Endodermal cell (in vitro differentiated cells): ENCODE results near the gene VPS13D. TPM values are rescaled to one million over a fixed set of nuclear protein-coding genes. Genes with fewer than 3 reads are reported as not detected.

Experiments used
- DNase-seq: peaks from one replicate; pipeline ENCODE4 v3.0.0-alpha.2; 2017
- H3K27ac ChIP-seq: 2 replicates; pipeline ENCODE4 v1.5.1; 2013; ENCODE audit warnings: mild to moderate bottlenecking, low read depth, low read length, moderate library complexity
- H3K27me3 ChIP-seq: 2 replicates; pipeline ENCODE4 v1.6.1; 2013; ENCODE audit warnings: mild to moderate bottlenecking, low read length, moderate library complexity; ENCODE audit not compliant: insufficient read depth, control insufficient read depth, poor library complexity, severe bottlenecking
- H3K36me3 ChIP-seq: 2 replicates; pipeline ENCODE4 v1.7.0; 2013; ENCODE audit warnings: mild to moderate bottlenecking, low read length, moderate library complexity; ENCODE audit not compliant: control insufficient read depth, insufficient read depth
- H3K4me1 ChIP-seq: one replicate; pipeline ENCODE4 v1.7.0; 2013; ENCODE audit warnings: low read length; ENCODE audit not compliant: control insufficient read depth, insufficient read depth
- H3K4me3 ChIP-seq: 2 replicates; pipeline ENCODE4 v1.5.1; 2013; ENCODE audit warnings: mild to moderate bottlenecking, low read length, moderate library complexity
- H3K9ac ChIP-seq: 2 replicates; pipeline ENCODE4 v1.6.1; 2013; ENCODE audit warnings: mild to moderate bottlenecking, low read length, moderate library complexity; ENCODE audit not compliant: poor library complexity, severe bottlenecking; ENCODE audit errors: extremely low read depth
- H3K9me3 ChIP-seq: 2 replicates; pipeline ENCODE4 v1.6.1; 2013; ENCODE audit warnings: mild to moderate bottlenecking, low read length, moderate library complexity; ENCODE audit not compliant: control insufficient read depth
- H3K27ac Mint-ChIP-seq: 2 replicates; pipeline ENCODE4 v1.8.0; 2020; ENCODE audit warnings: mixed read lengths
- H3K27me3 Mint-ChIP-seq: 2 replicates; pipeline ENCODE4 v1.8.0; 2021; ENCODE audit warnings: mild to moderate bottlenecking, mixed read lengths; ENCODE audit not compliant: insufficient read depth
- H3K36me3 Mint-ChIP-seq: 2 replicates; pipeline ENCODE4 v1.8.0; 2020; ENCODE audit warnings: low read depth, mixed read lengths
- H3K4me1 Mint-ChIP-seq: 2 replicates; pipeline ENCODE4 v1.8.0; 2020; ENCODE audit warnings: mixed read lengths
- H3K4me3 Mint-ChIP-seq: 2 replicates; pipeline ENCODE4 v1.8.0; 2020; ENCODE audit warnings: mild to moderate bottlenecking, moderate library complexity, mixed read lengths
- H3K9me3 Mint-ChIP-seq: 2 replicates; pipeline ENCODE4 v1.8.0; 2020; ENCODE audit warnings: mild to moderate bottlenecking, mixed read lengths
- WGBS, 2 experiments: methylation state at CpG; one replicate each; pipeline versions ENCODE4 v1.1.5 to v1.1.7; 2013; ENCODE audit warnings: missing lambda C conversion rate in 2 of 2, mixed read lengths in 1 of 2; ENCODE audit not compliant: insufficient coverage in 1 of 2, insufficient read length in 1 of 2; 5-methylcytosine and 5-hydroxymethylcytosine counted together
- total RNA-seq, 2 donors: library from RNA; stranded (reverse); fragmentation: NEBNext Ultra II Directional in 1 of 2; extraction: Animal tissue kit (Norgen Biotek cat#: 25700) in 1 of 2; gene quantifications; 2 replicates in 1 of 2; 3 replicates in 1 of 2; pipeline ENCODE4 v1.2.1, GENCODE V29; 2021
- TF ChIP-seq, protein P1 (sequence below): fragments of 200-600 bp; sonication (generic); conservative IDR thresholded peaks from 2 replicates; pipeline ENCODE4 v1.5.0; 2021; ENCODE audit warnings: antibody characterized with exemption, mild to moderate bottlenecking

The VPS13D gene
- total RNA-seq, 2 donors from 2014 or later, result 32.5 to 36.7 TPM

DNA sequence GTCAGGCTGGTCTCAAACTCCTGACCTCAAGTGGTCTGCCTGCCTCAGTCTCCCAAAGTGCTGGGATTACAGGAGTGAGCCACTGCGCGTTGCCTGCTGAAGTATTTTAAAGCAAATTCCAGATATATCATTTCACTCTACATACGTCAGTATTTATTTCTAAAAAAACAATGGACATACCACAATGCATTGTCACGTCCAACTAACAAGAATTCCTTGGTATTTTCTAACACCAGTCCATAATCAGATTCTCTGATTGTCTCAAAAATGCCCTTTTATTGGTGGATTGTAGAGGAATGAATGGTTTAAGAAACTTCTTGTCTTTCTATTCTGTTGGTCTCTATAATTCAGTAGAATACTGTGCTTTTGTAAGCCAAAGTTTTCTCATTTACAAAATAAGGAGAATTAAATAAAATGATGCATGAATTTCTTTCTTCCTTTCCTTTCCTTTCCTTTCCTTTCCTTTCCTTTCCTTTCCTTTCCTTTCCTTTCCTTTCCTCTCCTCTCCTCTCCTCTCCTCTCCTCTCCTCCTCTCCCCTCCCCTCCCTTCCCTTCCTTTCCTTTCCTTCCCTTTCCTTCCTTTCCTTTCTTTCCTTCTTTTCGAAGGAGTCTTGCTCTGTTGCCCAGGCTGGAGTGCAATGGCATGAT lies 55.8 kb downstream of the VPS13D start:
- H3K9me3 Mint-ChIP-seq, result no peaks in the 10 kb centered on the region
- H3K4me1 ChIP-seq, result no peaks in the 10 kb centered on the region
- 89 to 97% methylated on average over 4 to 5 of the region's 5 CpGs for WGBS, 2 experiments
- H3K4me3 Mint-ChIP-seq, result no peak overlapping the region
- no peaks in the 10 kb centered on the region for H3K27me3 ChIP-seq
- H3K36me3 Mint-ChIP-seq, result peaks cover 49% of the 10 kb centered on the region
- H3K36me3 ChIP-seq, result peaks cover 49% of the 10 kb centered on the region
- no peaks in the 10 kb centered on the region for H3K27me3 Mint-ChIP-seq
- H3K9me3 ChIP-seq, result no peaks in the 10 kb centered on the region
- peaks cover 8% of the 10 kb centered on the region for H3K4me1 Mint-ChIP-seq
- H3K27ac Mint-ChIP-seq, result no peak overlapping the region
- no peak overlapping the region for H3K27ac ChIP-seq
- TF ChIP-seq, protein P1, sequence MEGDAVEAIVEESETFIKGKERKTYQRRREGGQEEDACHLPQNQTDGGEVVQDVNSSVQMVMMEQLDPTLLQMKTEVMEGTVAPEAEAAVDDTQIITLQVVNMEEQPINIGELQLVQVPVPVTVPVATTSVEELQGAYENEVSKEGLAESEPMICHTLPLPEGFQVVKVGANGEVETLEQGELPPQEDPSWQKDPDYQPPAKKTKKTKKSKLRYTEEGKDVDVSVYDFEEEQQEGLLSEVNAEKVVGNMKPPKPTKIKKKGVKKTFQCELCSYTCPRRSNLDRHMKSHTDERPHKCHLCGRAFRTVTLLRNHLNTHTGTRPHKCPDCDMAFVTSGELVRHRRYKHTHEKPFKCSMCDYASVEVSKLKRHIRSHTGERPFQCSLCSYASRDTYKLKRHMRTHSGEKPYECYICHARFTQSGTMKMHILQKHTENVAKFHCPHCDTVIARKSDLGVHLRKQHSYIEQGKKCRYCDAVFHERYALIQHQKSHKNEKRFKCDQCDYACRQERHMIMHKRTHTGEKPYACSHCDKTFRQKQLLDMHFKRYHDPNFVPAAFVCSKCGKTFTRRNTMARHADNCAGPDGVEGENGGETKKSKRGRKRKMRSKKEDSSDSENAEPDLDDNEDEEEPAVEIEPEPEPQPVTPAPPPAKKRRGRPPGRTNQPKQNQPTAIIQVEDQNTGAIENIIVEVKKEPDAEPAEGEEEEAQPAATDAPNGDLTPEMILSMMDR, result no peak
- DNase-seq, result no peak
- H3K4me3 ChIP-seq, result no peak overlapping the region
- H3K9ac ChIP-seq, result no peak overlapping the region

DNA sequence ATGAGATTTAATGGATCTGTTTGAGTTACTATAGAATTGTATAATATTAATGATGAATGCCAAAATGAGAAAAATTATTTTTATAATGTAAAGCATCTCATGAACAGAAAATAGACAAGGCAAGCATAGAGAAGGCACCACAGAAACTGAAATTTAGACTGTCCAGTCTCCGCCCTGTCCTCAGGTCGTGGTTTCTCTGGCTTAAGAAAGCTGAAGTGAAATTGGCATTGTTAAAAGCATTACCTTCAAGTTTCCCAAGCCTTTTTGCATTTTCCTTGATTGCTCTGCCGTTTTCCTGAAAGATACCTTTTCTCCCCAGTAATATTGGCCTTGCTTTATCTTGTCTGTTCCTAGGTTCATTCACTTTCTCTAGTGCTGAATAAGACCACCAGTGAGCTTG lies 58.0 kb downstream of the VPS13D start:
- Mint-ChIP-seq H3K4me3 (no peak overlapping the region), H3K27me3 (no peaks in the 10 kb centered on the region), H3K27ac (no peak overlapping the region), H3K36me3 (peaks cover 49% of the 10 kb centered on the region), H3K9me3 (no peaks in the 10 kb centered on the region), H3K4me1 (peaks cover under 1% of the 10 kb centered on the region)
- Histone ChIP-seq H3K9me3 (no peaks in the 10 kb centered on the region), H3K4me1 (no peaks in the 10 kb centered on the region), H3K27ac (no peak overlapping the region), H3K27me3 (no peaks in the 10 kb centered on the region), H3K36me3 (peaks cover 55% of the 10 kb centered on the region), H3K4me3 (no peak overlapping the region), H3K9ac (no peak overlapping the region)
- TF ChIP-seq, protein P1, result no peak
- no peak for DNase-seq
- WGBS, 2 experiments, result 93 to 96% methylated on average over 3 of the region's 3 CpGs

DNA sequence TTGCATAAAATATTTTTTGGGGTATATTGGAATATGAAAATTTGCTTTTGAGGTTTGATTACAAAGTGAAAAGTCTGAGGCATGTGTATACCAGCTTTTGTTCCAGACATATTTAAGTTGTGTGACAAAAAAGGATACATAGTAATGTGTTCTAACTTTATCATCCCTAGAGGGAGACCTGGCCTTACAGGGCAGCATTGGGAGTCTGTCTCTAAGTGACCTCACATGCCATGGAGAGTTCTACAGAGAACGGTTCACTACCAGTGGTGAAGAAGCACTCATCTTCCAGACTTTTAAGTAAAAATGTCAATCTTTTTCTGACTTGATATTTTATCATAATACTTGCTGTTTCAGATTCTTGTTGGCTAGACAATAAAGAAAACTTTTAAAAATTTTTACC lies 61.0 kb downstream of the VPS13D start:
- no peak overlapping the region for H3K4me3 ChIP-seq
- TF ChIP-seq, protein P1, result no peak
- H3K27ac ChIP-seq, result no peak overlapping the region
- DNase-seq, result no peak
- H3K9ac ChIP-seq, result no peak overlapping the region
- no peaks in the 10 kb centered on the region for H3K27me3 ChIP-seq
- Mint-ChIP-seq H3K4me3 (no peak overlapping the region), H3K36me3 (peaks cover 49% of the 10 kb centered on the region), H3K9me3 (no peaks in the 10 kb centered on the region), H3K4me1 (no peaks in the 10 kb centered on the region), H3K27ac (no peak overlapping the region), H3K27me3 (no peaks in the 10 kb centered on the region)
- no peaks in the 10 kb centered on the region for H3K9me3 ChIP-seq
- WGBS, 2 experiments, result 96 to 100% methylated on average over 1 of the region's 1 CpG
- H3K36me3 ChIP-seq, result peaks cover 54% of the 10 kb centered on the region
- no peaks in the 10 kb centered on the region for H3K4me1 ChIP-seq
